Panc1 (cell line): Measurements from ENCODE around the gene RFC1. TPM values are rescaled to one million over a fixed set of nuclear protein-coding genes. Genes with fewer than 3 reads are reported as not detected.

ENCODE experiments used
- ATAC-seq: fragments of 200-7000 bp; cut with Tn5 transposase; 2 replicates; pipeline ENCODE4 v1.9.1; 2020; ENCODE audit warnings: mild to moderate bottlenecking, moderate library complexity
- BruUV-seq: library from RNA; stranded (reverse); fragments of 400-500 nt; replicated peaks from 2 replicates; lab custom pipeline; 2021; lab: Mats Ljungman, UMichigan
- CTCF ChIA-PET: fragments of 300-600 bp; sonication (Branson Sonifier 250); formaldehyde crosslinking; loops from one replicate; lab custom pipeline; 2022; ENCODE audit warnings: antibody characterized with exemption; lab: Charles Lee
- POLR2A ChIA-PET: fragments of 300-600 bp; sonication (Branson Sonifier 250); formaldehyde crosslinking; loops from one replicate; lab custom pipeline; 2022; ENCODE audit warnings: antibody characterized with exemption; lab: Charles Lee
- DNase-seq: peaks from one replicate; pipeline ENCODE4 v3.0.0-alpha.2; 2010; ENCODE audit warnings: low read depth, low spot score
- H3K27ac ChIP-seq: 2 replicates; pipeline ENCODE4 v1.5.1; 2011; ENCODE audit warnings: mild to moderate bottlenecking, low read length, inconsistent platforms
- H3K27me3 ChIP-seq: fragments of 200-500 bp; sonication (Bioruptor generic); 2 replicates; pipeline ENCODE4 v1.6.0; 2014; ENCODE audit warnings: low read length, inconsistent platforms; ENCODE audit not compliant: control insufficient read depth, insufficient read depth
- H3K36me3 ChIP-seq: fragments of 200-500 bp; sonication (Bioruptor generic); 2 replicates; pipeline ENCODE4 v1.5.1; 2014; ENCODE audit warnings: inconsistent platforms, mild to moderate bottlenecking, low read length, moderate library complexity; ENCODE audit not compliant: control insufficient read depth, insufficient read depth
- H3K4me1 ChIP-seq: 2 replicates; pipeline ENCODE4 v1.5.1; 2011; ENCODE audit warnings: inconsistent platforms, mild to moderate bottlenecking, low read length, moderate library complexity; ENCODE audit not compliant: control insufficient read depth, insufficient read depth
- H3K4me3 ChIP-seq, 2 experiments: 2 replicates each; pipeline ENCODE4 v1.5.1; 2011 to 2012; ENCODE audit warnings: low read depth in 2 of 2, low read length in 2 of 2, mild to moderate bottlenecking in 2 of 2, inconsistent platforms in 1 of 2, moderate library complexity in 1 of 2
- H3K9me3 ChIP-seq: fragments of 200-500 bp; sonication (Bioruptor generic); 2 replicates; pipeline ENCODE4 v1.5.1; 2014; ENCODE audit warnings: low read depth, mild to moderate bottlenecking, inconsistent platforms, low read length, moderate library complexity; ENCODE audit not compliant: control insufficient read depth, insufficient read depth
- CTCF ChIP-seq: fragments of 450-650 bp; IDR thresholded peaks from 2 replicates; pipeline ENCODE4 v1.5.1; 2017; ENCODE audit warnings: mild to moderate bottlenecking
- POLR2AphosphoS5 ChIP-seq: IDR thresholded peaks from 2 replicates; pipeline ENCODE4 v1.6.1; 2012; ENCODE audit warnings: mild to moderate bottlenecking, low read depth, low read length, moderate library complexity
- REST ChIP-seq, 2 experiments: IDR thresholded peaks; 2 replicates each; pipeline ENCODE4 v1.6.1; 2011 to 2012; ENCODE audit warnings: low read depth in 2 of 2, control low read depth in 1 of 2, low read length in 1 of 2, mild to moderate bottlenecking in 1 of 2, moderate library complexity in 1 of 2; ENCODE audit not compliant: insufficient read depth in 1 of 2
- SIN3A ChIP-seq: IDR thresholded peaks from 2 replicates; pipeline ENCODE4 v1.6.1; 2012; ENCODE audit warnings: low read depth, mild to moderate bottlenecking, low read length, moderate library complexity, borderline replicate concordance; ENCODE audit not compliant: insufficient read depth
- TCF7L2 ChIP-seq: IDR thresholded peaks from 2 replicates; pipeline ENCODE4 v1.6.1; 2011; ENCODE audit warnings: mild to moderate bottlenecking, low read depth, low read length, inconsistent platforms
- in situ Hi-C: cut with HindIII; loops from 2 replicates; pipeline ENCODE4 v1.10.0; 2016; ENCODE audit warnings: low sequenced_read_pairs, low pct_unique_long_range_greater_than_20kb
- intact Hi-C: fragments of 100-400 bp; cut with micrococcal nuclease; formaldehyde crosslinking; loops from one replicate; pipeline ENCODE4 v1.10.0; 2022; ENCODE audit not compliant: unreplicated experiment
- total RNA-seq: library from RNA; stranded (reverse); gene quantifications from one replicate; pipeline ENCODE4 v1.2.1, GENCODE V29; 2021; ENCODE audit not compliant: unreplicated experiment

The RFC1 gene
- total RNA-seq, 1 experiment from 2014 or later: 34.4 TPM

- BruUV-seq: no TSS peak
- DNase-seq (no peak), ATAC-seq (no peak)
- POLR2A ChIA-PET: no interaction called here
- intact Hi-C loops (no loop called here), in situ Hi-C loops (no loop called here)
- TF ChIP-seq REST (IDR thresholded peaks at IDR 0.05; ENCODE audit: insufficient read depth in 1 of 2, low read depth in 2 of 2, low read length in 1 of 2) (no peak), CTCF (no peak), SIN3A (no peak), TCF7L2 (no peak), POLR2AphosphoS5 (no peak)
- H3K27me3 ChIP-seq: no peaks in the 10 kb centered on the region
- H3K36me3 ChIP-seq: no peaks in the 10 kb centered on the region; the same call in 1 of the 2 replicates
- CTCF ChIA-PET: interaction anchor here (0.5 kb wide), 1 partner anchor 103 kb away, joined by 12 read pairs; no protein-coding TSS in a partner anchor
- H3K9me3 ChIP-seq: no peaks in the 10 kb centered on the region
- no peaks in the 10 kb centered on the region; the same call in 1 of the 2 replicates for H3K4me1 ChIP-seq
- H3K4me3 ChIP-seq: no peak overlapping the region
- no peak overlapping the region for H3K27ac ChIP-seq
These were observed 57.6 kb downstream of the RFC1 start for GRCh38 chr4:39308611-39309010.

- DNase-seq (no peak), ATAC-seq (no peak)
- no peaks in the 10 kb centered on the region for H3K4me1 ChIP-seq
- no TSS peak for BruUV-seq
- intact Hi-C loops (no loop called here), in situ Hi-C loops (no loop called here)
- no peak overlapping the region for H3K27ac ChIP-seq
- ChIA-PET CTCF (no interaction called here), POLR2A (no interaction called here)
- no peaks in the 10 kb centered on the region; the same call in 1 of the 2 replicates for H3K36me3 ChIP-seq
- no peaks in the 10 kb centered on the region for H3K27me3 ChIP-seq
- no peaks in the 10 kb centered on the region for H3K9me3 ChIP-seq
- no peak overlapping the region for H3K4me3 ChIP-seq
- TF ChIP-seq SIN3A (no peak), CTCF (no peak), POLR2AphosphoS5 (no peak), REST (IDR thresholded peaks at IDR 0.05; ENCODE audit: insufficient read depth in 1 of 2, low read depth in 2 of 2, low read length in 1 of 2) (no peak), TCF7L2 (no peak)
These were observed 60.1 kb downstream of the RFC1 start for GRCh38 chr4:39305912-39306677.
